Erythroblast (primary cell): Measurements from ENCODE around the gene PLB1.

Experiments used
- GATA1 ChIP-seq: IDR thresholded peaks from 2 replicates; pipeline ENCODE4 v1.6.1; 2011; ENCODE audit warnings: low read depth, mild to moderate bottlenecking, control low read depth, low read length, moderate library complexity
- POLR2A ChIP-seq: IDR thresholded peaks from 2 replicates; pipeline ENCODE4 v1.6.1; 2011; ENCODE audit warnings: mild to moderate bottlenecking, low read length

- TF ChIP-seq POLR2A: no peak
- no peak for TF ChIP-seq GATA1
These were observed 182.5 kb downstream of the PLB1 start for GRCh38 chr2:28678175-28678855.
